Psoas muscle (tissue), 8 donors: ENCODE measurements around the gene FANCC. TPM values are rescaled to one million over a fixed set of nuclear protein-coding genes. Genes with fewer than 3 reads are reported as not detected.

Experiments
- ATAC-seq, 4 donors: fragments of 200-7000 bp; cut with Tn5 transposase; one replicate each; pipeline ENCODE4 v1.9.1; 2020; ENCODE audit warnings: moderate library complexity in 3 of 4, mild to moderate bottlenecking in 2 of 4
- DNase-seq, 2 donors: peaks; one replicate each; pipeline ENCODE4 v3.0.0-alpha.2; 2020
- H3K27ac ChIP-seq: fragments of 200-600 bp; one replicate; pipeline ENCODE4 v1.8.0; 2022
- H3K27me3 ChIP-seq, 3 donors: fragments of 200-600 bp in 1 of 3; one replicate each; pipeline versions ENCODE4 v1.6.1 to v1.8.0; 2013 to 2022; ENCODE audit warnings: low read length in 2 of 3, mild to moderate bottlenecking in 2 of 3, moderate library complexity in 1 of 3; ENCODE audit not compliant: insufficient read depth in 3 of 3
- H3K36me3 ChIP-seq, 2 donors: fragments of 200-600 bp in 1 of 2; one replicate each; pipeline versions ENCODE4 v1.6.1 to v1.8.0; 2013 to 2022; ENCODE audit warnings: low read depth in 1 of 2, mild to moderate bottlenecking in 1 of 2, moderate library complexity in 1 of 2; ENCODE audit not compliant: insufficient read depth in 1 of 2
- H3K4me1 ChIP-seq: fragments of 200-600 bp; one replicate; pipeline ENCODE4 v1.8.0; 2022
- H3K4me3 ChIP-seq: fragments of 200-600 bp; one replicate; pipeline ENCODE4 v1.8.0; 2022; ENCODE audit warnings: mild to moderate bottlenecking
- H3K9me3 ChIP-seq: fragments of 200-600 bp; one replicate; pipeline ENCODE4 v1.8.0; 2022
- WGBS, 3 donors: extraction: QIAGEN DNeasy Blood & Tissue Kit; methylation state at CpG; one replicate each; pipeline versions ENCODE4 v1.1.6 to v1.1.7; 2013; 5-methylcytosine and 5-hydroxymethylcytosine counted together
- intact Hi-C, 2 donors: fragments of 100-400 bp; cut with DNase I; formaldehyde crosslinking; loops; one replicate each; pipeline versions ENCODE4 v1.11.0 to v1.14.2; 2022
- polyA plus RNA-seq, 3 donors: library from polyadenylated mRNA; stranded (reverse); fragments of 200-250 nt; gene quantifications; one replicate each; pipeline ENCODE4 v1.2.3, GENCODE V29; 2013
- total RNA-seq, 4 donors: library from RNA; stranded (reverse); fragmentation: NEBNext Ultra II Directional in 2 of 4; extraction: Animal tissue kit (Norgen Biotek cat#: 25700) in 2 of 4; gene quantifications; one replicate each; pipeline versions ENCODE4 v1.2.1 to v1.2.4, GENCODE V29; 2021 to 2023
- TF ChIP-seq, protein P1 (sequence below): fragments of 200-600 bp; IDR thresholded peaks from one replicate; pipeline ENCODE4 v1.8.0; 2022; ENCODE audit warnings: antibody characterized with exemption
- donor health status: healthy with polysubstance abuse.
- donor health status: DM: no; HTN: no; CAD: no; lungs with moderate emphysema.
- donor health status: Bipolar disorder and iron deficiency.
- donor health status: healthy.
- donor health status: DM: yes; HTN: yes; CAD: no.
- donor health status: DM: no; HTN: no; CAD: no.
- donor health status: DM: no; HTN: no; CAD: no.
- donor health status: DM: yes; HTN: yes; CAD: no.

Gene FANCC
- total and polyA plus RNA-seq, 7 donors: 2.1 to 5.2 (median 3.6) TPM

DNA sequence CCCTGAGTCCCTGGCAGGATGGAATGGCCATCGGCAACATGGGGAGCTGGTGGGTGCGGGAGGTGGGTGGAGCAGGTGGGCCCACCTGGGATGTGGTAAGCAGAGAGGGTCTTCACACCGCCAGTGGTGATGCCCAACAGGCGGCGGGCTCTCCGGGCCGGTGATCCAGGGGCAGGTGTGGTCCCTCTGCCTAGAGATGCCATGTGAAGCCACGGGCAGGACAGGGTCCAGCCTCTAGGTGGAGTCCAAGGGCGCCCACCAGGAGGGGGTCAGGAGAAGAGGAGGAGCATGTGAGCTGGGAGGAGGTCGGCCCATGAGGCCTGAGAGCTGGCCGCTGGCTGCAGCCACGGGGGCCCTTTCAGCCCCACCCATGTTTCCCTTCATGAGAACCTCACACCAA lies 221.1 kb downstream of the FANCC start:
- ATAC-seq: no peak
- Histone ChIP-seq H3K36me3 (peaks cover 0 to 3% of the 10 kb centered on the region in 2 donors), H3K9me3 (no peaks in the 10 kb centered on the region), H3K27me3 (no peaks in the 10 kb centered on the region), H3K4me3 (no peak overlapping the region), H3K4me1 (peaks cover 64% of the 10 kb centered on the region), H3K27ac (peak overlapping the region; percentile 89)
- TF ChIP-seq, protein P1, sequence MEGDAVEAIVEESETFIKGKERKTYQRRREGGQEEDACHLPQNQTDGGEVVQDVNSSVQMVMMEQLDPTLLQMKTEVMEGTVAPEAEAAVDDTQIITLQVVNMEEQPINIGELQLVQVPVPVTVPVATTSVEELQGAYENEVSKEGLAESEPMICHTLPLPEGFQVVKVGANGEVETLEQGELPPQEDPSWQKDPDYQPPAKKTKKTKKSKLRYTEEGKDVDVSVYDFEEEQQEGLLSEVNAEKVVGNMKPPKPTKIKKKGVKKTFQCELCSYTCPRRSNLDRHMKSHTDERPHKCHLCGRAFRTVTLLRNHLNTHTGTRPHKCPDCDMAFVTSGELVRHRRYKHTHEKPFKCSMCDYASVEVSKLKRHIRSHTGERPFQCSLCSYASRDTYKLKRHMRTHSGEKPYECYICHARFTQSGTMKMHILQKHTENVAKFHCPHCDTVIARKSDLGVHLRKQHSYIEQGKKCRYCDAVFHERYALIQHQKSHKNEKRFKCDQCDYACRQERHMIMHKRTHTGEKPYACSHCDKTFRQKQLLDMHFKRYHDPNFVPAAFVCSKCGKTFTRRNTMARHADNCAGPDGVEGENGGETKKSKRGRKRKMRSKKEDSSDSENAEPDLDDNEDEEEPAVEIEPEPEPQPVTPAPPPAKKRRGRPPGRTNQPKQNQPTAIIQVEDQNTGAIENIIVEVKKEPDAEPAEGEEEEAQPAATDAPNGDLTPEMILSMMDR: no peak
- no peak for DNase-seq
- intact Hi-C loops: no loop called here
- WGBS, 3 donors: 86 to 91% (median 88%) methylated on average over 12 of the region's 12 CpGs

GRCh38 chr9:95095641-95096355 lies 221.7 kb downstream of the FANCC start:
- 57 to 67% (median 58%) methylated on average over 22 of the region's 22 CpGs for WGBS, 3 donors
- Histone ChIP-seq H3K9me3 (no peaks in the 10 kb centered on the region), H3K4me1 (peaks cover 70% of the 10 kb centered on the region), H3K36me3 (peaks cover 0 to 2% of the 10 kb centered on the region in 2 donors), H3K27ac (peak overlapping the region; percentile 89), H3K27me3 (no peaks in the 10 kb centered on the region), H3K4me3 (no peak overlapping the region)
- ATAC-seq: no peak
- DNase-seq: no peak
- TF ChIP-seq, protein P1: no peak
- intact Hi-C loops: no loop called here

- DNase-seq (no peak), ATAC-seq (no peak)
- Histone ChIP-seq H3K4me3 (no peak overlapping the region), H3K27me3 (no peaks in the 10 kb centered on the region), H3K4me1 (peaks cover 80% of the 10 kb centered on the region), H3K27ac (peak overlapping the region; percentile 89), H3K36me3 (no peaks in the 10 kb centered on the region), H3K9me3 (no peaks in the 10 kb centered on the region)
- WGBS, 3 donors: 73 to 83% (median 78%) methylated on average over 10 of the region's 10 CpGs
- TF ChIP-seq, protein P1: no peak
- intact Hi-C loops: loop anchor here in 1 of 2 donors (5.0 kb wide), 1 partner anchor 87 kb away; no protein-coding TSS in a partner anchor
Observed at GRCh38 chr9:95094002-95094401, 223.5 kb downstream of the FANCC start.

GRCh38 chr9:95093586-95093985 lies 223.9 kb downstream of the FANCC start:
- H3K27ac ChIP-seq: peak overlapping the region; percentile 89
- H3K36me3 ChIP-seq: no peaks in the 10 kb centered on the region
- H3K9me3 ChIP-seq: no peaks in the 10 kb centered on the region
- peaks cover 80% of the 10 kb centered on the region for H3K4me1 ChIP-seq
- H3K27me3 ChIP-seq: no peaks in the 10 kb centered on the region
- DNase-seq (no peak), ATAC-seq (no peak)
- TF ChIP-seq, protein P1: no peak
- no peak overlapping the region for H3K4me3 ChIP-seq
- intact Hi-C loops: loop anchor here in 1 of 2 donors (5.0 kb wide), 1 partner anchor 86 kb away; no protein-coding TSS in a partner anchor
- 39 to 80% (median 51%) methylated on average over 16 of the region's 16 CpGs for WGBS, 3 donors
